ENCODE measurements around the gene FAM3A.
"Not testable (repeated sequence)": the region's sequence is repeated elsewhere in the genome, so short reads cannot be mapped to it uniquely, and the experiment has no call there.

The FAM3A gene, protein sequence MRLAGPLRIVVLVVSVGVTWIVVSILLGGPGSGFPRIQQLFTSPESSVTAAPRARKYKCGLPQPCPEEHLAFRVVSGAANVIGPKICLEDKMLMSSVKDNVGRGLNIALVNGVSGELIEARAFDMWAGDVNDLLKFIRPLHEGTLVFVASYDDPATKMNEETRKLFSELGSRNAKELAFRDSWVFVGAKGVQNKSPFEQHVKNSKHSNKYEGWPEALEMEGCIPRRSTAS

DNA sequence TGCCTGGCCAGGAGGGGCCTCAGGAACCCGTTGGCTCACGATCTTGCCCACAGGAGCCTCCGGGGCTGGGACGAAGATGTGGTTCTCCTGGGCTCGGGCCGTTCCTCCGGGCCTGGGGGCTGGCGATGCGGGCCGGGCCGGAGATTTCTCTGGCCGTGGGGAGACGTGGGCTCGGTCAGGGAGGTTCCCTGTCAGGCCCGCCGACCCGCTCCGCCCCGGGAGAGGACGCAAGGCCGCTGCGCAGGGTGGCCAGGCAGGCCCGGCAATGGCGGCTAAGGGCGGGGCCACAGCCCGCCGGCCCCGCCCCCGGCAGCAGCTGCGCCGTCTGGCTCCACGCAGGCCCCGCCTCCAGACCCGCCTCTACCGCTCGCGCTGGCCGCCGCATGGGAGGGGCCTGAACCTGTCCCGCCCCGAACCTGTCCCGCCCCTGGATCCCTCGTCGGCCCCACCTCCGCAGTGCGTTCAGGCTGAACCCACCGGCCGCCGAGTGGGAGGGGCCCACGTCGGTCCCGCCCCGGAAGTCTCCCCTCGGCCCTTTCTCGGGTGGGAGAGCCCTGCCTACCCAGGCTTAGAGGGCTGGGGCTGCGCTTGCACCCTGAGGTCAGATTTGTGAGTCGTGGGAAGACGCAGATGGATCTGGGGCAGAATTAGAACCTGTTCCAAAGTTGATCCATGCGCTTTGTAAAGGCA, at the start of gene FAM3A:
FAM3A (minus strand) TSS at position 267 of the 690 bp plus-strand sequence. CDS start 460 bp downstream, outside the sequence.
- peak; percentile 80 for DNase-seq (ENCODE audit: low spot score)

DNA sequence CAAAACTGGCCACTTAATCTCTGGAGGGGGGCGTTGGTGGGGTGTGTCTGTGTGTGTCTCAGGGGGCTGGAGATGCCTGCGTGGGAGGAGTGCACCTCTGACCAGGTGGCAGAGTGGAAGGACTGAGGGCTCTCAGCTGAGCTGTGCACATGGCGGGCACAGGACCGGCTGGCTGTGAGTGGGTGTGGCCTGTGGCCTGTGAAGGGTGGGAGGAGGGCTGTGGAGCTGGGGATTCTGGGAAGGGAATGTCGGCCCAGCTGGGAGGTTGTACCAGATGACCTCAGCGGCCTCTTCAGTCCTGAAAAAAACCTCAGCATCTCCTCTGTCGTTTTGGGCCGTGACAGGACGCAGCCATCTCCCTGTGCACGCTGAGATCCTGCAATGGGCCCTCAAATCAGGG, 46.3 kb upstream of the FAM3A start:
- DNase-seq (ENCODE audit: low spot score) = not testable (repeated sequence)

- DNase-seq (ENCODE audit: low spot score) = not testable (repeated sequence)
Observed at GRCh38 chrX:154560326-154560725, 44.3 kb upstream of the FAM3A start.

GRCh38 chrX:154558896-154559295, 42.9 kb upstream of the FAM3A start:
- DNase-seq (ENCODE audit: low spot score) = not testable (repeated sequence)

DNA sequence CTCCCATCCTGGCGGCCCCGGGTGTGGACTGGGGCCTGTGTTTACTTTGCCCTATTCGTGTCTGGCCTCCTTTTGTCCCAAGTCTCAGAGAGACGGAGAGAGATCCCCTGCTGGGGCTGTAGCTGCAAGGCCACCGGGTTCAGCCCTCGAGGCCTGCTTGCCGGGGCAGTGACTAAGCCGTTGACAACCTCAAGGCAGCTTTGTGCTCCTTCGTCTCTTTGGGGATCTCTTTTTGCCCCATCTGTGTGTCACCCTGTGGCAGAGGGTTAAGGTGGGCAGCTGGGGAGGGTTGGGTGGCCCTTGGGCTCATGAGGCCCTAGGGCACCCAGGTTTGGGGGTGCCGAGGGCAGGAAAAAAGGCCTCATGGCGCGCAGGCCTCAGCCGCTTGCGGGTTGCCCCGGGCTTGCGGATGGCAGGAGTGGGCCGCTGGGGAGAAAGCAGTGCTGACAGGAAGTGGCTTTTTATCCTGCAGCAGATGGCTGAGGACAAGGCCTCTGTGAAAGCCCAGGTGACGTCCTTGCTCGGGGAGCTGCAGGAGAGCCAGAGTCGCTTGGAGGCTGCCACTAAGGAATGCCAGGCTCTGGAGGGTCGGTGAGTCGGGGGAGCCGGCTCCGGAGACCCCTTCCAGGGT, 42.1 kb upstream of the FAM3A start:
- DNase-seq (ENCODE audit: low spot score) = not testable (repeated sequence)

DNA sequence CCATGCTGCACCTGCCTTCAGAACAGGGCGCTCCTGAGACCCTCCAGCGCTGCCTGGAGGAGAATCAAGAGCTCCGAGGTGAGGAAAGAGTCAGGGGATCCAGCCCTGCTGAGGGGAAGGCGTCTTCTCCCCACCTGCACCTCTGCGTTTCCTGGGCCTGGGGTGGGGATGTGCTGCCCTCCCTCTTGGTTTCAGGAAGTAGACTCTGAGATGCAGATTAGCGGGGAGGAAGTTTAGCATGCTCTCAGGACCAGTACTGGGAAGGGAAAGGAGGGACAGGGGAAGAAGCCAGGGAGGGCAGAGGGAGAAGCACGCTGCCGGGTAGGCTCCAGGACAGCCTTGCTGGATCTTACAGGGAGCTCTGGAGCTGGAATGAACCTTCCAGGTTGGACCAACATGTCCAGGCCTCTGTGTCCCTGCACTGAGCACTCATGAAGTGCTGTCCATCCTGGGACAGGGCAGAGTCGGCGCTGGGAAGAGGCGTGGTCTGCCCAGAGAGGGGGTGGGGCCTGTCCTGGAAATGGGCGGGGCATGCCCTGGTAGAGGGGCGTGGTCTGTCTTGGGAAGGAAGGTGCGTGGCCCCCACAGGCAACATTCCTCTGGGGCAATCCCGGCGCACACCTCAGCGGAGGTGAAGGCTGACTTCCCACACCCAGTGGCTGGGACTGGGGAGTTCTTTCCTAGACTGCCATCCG, 36.2 kb upstream of the FAM3A start:
- not testable (repeated sequence) for DNase-seq (ENCODE audit: low spot score)

- no peak for DNase-seq (ENCODE audit: low spot score)
Observed at GRCh38 chrX:154549766-154550165, 33.7 kb upstream of the FAM3A start.

- no peak for DNase-seq (ENCODE audit: low spot score)
Observed at GRCh38 chrX:154548028-154548316, 31.9 kb upstream of the FAM3A start.

- peak; percentile 86 for DNase-seq (ENCODE audit: low spot score)
Observed at GRCh38 chrX:154547245-154548027, 31.4 kb upstream of the FAM3A start, which contains the start of gene IKBKG. IKBKG (plus strand) TSS chrX:154547620; CDS start chrX:154552003, 4,383 bp downstream.

DNA sequence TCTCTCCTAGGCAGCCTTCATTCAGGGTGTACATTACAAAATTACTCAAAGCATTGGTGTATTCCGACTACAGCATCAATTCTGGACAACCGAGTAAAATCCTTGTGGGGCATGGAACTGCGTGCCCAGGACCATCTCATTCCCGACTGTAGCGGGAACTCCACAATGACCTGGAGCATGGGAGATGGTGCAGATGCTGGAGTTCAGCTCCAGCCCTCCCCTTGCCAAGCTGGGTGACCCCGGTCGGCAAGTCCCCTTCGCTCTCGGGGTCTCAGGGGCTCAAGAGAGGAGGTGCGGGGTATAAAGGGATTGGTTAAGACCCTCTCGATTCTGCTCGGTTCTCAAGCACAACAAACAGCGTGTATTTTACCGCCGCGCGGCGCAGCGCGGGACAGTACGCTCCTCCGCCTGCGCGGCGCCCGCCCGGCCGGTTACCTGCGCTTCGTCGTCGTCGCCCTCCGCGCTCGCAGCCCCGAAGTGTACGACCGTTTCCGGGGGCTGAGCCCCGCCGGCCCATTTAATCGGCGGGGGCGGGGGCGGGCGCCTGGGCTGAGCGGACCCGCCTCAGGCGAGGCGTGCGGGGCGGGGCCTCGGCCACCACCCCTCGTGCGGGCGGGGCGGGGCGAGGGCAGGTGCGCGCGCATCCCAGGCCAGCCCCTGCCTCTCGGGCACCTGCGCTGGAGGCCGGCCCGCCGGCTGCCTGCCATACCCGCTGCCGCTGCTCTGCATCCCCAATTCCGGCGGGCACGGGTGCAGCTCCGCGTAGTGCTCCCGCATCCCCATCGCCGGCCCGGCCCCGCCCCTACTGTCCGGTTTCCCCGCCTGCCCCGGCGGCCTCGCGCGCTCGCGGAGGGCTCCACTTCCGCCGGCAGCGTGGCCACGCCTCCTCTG, 30.6 kb upstream of the FAM3A start, which contains the start of gene G6PD:
G6PD (minus strand) TSS at position 493 of the 891 bp plus-strand sequence. CDS start 691 bp downstream, outside the sequence.
- DNase-seq (ENCODE audit: low spot score) = peak; percentile 92

DNA sequence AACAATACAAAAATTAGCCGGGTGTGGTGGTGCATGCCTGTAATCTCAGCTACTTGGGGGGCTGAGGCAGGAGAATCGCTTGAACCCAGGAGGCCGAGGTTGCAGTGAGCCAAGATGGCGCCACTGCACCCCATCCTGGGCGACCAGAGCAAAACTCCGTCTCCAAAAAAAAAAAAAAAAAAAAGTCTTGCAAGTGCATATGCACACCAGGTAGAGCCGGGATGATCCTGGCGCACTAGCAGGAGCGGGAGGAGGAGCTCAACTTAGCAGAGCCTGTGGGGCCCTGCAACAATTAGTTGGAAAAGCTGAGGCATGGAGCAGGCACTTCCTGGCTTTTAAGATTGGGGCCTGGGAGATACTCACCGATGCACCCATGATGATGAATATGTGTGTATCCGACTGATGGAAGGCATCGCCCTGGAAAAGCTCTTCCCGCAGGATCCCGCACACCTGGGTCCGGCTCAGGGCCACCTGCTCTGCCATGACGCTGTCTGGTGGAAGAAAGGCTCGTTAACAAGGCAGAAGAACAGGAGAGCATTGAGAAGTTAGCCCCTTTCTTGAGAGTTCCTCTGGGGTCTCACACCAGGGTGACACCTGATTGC, 29.7 kb upstream of the FAM3A start:
- DNase-seq (ENCODE audit: low spot score) = no peak

GRCh38 chrX:154542723-154543424, 26.8 kb upstream of the FAM3A start:
- DNase-seq (ENCODE audit: low spot score) = no peak

DNA sequence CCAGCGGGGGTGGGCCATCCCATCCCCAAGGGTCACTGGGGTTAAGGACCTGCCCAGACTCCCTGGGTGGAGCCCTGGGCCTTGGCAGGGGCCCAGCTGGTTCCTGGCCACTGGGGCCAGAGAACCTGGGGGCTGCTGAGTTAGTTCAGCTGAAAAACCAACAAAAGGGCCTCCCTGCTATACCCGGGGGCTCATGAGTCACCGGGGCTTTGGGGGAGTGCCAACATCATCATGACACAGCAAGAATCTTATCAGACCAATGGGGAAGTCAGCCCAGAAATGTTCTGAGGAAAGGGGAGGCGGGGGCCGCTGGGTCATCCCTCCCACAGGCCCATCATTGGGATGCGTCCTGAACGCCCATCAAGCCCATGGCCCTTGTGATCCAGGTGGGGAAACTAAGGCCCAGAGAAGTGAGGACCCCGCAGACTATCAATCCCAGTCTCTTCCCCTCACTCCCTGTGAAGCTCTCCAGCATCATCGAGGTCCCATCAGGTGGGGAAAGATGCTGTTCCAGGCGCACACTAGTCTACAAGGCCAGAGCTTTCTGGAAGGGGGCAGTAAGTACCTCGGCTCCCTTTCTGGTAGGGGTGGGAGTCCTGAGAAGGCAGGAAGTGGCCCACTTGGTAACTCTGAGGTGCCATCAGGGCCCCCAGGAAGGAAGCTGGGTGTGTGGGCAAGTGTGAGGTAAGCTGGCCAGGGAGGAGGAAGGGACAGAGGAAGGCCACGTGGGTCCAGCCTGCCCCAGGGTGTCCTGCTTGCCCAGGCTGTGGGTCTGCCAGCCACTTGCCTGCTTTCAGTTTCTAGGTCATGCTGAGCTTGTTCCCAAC, 26.1 kb upstream of the FAM3A start:
- DNase-seq (ENCODE audit: low spot score) = no peak

DNA sequence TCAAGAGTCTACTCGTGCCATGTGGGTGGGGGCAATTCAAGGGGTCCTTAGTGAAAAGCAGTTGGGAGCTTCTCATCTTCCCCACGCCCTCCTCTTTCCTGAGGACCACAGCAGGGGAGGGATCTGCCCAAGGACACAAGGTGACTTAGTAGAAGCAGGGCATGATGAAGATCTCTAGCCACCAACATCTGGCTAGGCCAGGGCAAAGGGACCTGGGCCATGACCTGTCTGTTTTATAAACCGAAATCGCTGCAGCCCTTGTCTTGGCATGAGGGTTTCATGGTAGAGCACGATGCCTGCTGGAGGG, 25.5 kb upstream of the FAM3A start:
- no peak for DNase-seq (ENCODE audit: low spot score)

DNA sequence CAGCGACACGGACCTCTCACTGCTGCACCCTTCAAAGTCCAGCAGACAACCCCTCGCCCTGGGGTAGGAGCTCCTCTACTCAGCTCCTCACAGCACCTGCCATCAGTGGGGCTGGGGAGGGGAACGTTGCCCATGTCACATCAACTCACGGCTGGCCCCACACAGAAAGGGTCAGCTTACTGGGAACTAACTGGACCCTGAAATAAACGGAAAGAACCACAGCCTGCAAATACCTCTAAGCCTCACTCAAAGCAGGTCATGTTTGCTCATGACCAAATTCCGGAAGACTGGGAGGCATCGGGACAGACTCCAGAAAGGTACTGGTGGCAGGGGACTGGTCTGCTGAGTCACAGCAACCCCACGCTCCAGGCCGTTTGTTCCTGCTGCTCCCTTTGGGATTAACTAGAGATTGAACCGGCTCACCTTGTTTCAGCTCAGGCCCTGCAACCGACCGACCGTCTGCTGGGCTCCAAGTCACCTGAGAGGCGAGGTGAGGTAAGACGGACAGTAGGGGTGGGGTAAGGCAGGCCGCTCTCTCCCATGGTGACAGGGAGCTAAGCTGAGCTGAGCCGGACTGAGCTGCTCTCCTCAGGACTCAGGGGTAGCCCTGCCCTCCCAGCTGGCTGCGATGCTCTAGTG, 25.0 kb upstream of the FAM3A start:
- no peak for DNase-seq (ENCODE audit: low spot score)

DNA sequence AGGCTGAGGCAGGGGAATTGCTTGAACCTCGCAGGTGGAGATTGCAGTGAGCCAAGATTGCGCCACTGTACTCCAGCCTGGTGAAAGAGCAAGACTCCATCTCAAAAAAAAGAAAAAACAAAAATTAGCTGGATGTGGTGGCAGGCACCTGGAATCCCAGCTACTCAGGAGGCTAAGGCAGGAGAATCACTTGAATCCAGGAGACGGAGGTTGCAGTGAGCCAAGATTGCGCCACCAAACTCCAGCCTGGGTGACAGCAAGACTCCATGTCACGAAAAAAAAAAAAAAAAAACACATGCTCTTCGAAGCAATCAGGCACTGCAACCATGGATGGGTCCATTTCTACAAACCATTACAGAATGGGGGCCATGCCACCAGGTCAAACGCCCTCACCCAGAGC, 24.3 kb upstream of the FAM3A start:
- not testable (repeated sequence) for DNase-seq (ENCODE audit: low spot score)

GRCh38 chrX:154539077-154539476, 23.0 kb upstream of the FAM3A start:
- DNase-seq (ENCODE audit: low spot score) = no peak

DNA sequence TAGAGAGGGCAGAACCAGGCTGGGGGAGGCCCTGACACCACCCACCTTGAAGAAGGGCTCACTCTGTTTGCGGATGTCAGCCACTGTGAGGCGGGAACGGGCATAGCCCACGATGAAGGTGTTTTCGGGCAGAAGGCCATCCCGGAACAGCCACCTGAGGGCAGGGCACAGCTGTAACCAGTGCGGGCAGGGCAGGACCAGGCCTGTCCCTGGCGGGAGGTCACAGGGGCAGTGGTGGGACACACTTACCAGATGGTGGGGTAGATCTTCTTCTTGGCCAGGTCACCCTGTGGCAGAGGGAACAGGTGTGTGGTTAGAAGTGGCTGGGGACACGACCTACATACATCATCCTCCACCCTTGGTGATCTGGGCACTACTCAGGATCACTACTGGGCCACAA, 19.9 kb upstream of the FAM3A start:
- DNase-seq (ENCODE audit: low spot score) = no peak

Measured in iPS-NIHi11 (cell line).